Renal cortical epithelial cell (primary cell): ENCODE results near the gene TFEB. TPM values are rescaled to one million over a fixed set of nuclear protein-coding genes. Genes with fewer than 3 reads are reported as not detected.

Experiments used
- DNase-seq: peaks from one replicate; pipeline ENCODE4 v3.0.0-alpha.2; 2011; ENCODE audit warnings: low read depth
- total RNA-seq: library from RNA; depleted of rRNA; stranded (reverse); fragments of >200 nt; gene quantifications from 2 replicates; pipeline ENCODE4 v1.2.3, GENCODE V29; 2014

TFEB gene
- total RNA-seq, 1 donor from 2014 or later: 14.7 TPM

DNA sequence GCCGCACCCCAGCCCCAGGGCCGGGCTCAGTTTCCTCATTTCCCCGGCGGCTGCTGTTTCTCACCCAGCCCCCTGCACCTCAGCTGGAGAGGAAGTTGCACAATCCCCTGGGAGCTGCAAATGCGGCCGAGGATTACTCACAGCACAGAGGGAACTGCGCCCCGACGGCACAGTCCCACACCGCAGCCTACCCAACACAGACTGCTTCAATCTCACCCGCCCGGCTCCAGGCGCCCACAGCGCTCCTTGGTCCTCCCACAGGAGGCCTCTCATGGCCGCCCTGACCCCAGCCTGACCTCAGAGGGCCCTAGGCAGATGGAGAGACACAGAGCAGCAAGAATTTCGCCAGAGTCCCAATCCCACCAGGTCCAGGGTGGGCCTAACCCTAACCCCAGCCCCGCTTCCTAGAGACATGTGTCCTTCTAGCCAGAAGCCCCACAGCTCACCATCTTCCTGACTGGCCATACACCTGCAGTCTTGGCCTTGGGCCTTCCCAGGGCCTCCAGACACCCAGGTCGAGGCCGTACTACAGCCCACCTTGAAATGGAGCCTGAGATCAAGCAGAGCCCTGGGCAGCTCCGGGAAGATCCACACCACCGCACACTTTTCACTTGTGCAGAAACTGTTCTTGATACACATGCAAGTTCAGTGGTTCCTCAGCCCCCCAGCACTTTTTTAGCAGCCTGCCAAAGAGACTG lies 11.7 kb downstream of the TFEB start:
- peak; percentile 74 for DNase-seq

DNA sequence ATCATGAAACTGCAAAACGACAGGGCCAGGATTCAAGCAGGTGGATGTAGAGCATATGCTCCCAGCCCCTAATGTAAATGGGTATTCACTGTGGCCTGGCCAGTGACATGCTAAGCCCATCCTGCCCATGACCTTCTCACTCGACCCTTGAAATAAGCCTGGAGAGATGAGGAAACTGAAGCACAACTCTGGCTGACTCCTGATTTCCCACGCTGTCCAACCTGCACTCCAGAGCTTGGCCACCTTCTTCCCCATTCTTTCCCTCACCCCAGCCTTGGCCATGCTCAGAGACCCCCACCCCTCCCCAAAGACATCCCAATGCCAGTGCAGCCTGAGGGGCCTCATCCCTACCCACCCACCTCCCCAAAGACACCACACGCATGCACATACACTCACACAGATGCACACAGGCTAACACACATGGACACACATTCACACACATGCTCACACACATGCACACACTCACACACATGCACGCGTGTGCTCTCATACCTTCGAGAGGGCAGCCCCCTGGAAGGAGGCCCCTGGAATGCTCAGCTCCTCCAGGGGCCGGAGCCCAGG lies 12.4 kb downstream of the TFEB start:
- DNase-seq: no peak

DNA sequence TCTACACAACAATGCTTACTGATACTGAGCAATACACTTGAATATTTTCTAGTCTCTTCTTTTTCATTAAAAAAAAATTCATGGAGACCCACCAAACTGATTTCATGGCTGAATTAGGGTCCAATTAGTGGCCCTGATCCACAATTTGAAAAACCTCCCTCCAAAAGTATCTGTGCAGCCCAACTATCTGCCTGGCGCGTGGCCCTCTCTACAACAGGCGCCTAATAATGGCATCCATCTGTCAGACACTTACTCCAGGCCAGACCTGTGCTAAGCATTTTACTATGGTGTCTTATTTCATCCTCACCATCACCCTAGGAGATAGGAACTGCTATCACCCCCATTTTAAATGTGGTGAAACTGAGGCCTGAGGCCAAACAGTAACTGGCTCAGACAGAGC lies 14.0 kb downstream of the TFEB start:
- DNase-seq: no peak

DNA sequence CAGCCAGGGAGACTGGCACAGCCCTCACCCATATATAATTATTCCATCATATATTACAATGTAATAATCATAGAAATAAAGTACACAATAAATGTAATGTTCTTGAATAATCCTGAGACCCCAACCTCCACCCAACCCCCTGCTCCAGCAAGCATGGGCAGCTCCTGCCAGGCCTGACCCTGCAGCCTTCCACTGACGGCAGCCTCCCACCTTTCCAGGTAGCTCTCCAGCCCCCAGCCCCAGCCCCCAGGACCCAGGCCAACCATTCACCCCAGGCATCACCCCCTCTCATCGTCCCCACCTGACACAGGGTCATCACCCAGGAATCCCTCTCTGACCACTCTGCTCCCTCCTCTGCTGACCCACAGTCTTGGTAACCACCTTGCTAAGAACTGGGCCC lies 14.6 kb downstream of the TFEB start:
- DNase-seq: no peak

DNA sequence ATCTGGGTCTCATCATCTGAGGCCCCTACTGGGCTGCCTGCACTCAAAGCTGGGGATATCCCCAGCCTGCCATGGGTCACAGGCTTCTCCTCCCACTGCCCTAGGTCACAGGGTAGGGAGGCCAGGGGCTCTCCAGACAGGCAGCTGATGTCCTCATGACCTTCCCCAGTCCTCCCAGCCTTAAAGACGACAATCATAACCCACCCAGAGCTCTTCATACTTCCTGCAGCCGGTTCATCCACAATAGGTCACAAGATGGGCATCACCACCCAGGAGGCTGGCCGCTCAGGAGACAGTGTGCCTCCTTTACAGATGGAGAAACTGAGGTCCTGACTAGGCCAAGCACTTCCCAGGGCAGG lies 15.2 kb downstream of the TFEB start:
- no peak for DNase-seq

DNA sequence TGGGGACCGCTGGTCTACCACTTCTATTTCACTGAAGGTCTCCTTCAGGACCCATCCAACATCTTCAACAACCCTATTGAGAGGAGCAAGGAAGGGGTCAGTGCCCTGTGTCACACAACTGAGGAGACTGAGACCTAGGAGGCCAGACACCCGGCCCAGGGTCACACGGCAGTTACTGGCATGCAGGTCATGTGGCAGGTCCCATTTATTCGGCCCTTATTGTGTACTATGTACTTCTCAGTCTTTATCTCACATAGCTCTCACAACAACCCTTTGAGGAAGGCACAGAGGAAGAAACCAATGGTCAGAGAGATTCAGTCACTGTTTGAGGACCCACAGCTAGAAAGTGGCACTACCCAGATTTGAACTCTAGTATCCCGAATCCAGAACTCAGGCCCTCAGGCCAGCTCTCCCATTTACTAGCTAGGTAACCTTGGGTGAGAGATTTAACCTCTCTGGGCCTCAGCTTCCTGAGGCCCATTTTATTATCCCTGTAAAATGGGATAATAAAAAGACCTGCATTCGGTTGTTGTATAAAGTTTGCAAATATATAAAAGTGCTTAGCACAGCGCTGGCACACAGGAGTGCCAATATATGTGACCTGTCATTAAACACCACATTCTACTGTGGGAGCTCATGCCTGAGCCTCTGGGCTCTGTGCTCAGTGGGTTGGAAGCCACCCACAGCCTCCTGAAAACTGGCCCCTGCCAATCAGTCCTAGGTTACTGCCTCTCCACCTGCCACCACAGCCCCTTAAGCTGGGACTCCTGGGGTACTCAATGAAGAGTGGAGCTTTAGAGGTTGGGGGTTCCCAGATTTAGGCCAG lies 15.8 kb downstream of the TFEB start:
- no peak for DNase-seq

DNA sequence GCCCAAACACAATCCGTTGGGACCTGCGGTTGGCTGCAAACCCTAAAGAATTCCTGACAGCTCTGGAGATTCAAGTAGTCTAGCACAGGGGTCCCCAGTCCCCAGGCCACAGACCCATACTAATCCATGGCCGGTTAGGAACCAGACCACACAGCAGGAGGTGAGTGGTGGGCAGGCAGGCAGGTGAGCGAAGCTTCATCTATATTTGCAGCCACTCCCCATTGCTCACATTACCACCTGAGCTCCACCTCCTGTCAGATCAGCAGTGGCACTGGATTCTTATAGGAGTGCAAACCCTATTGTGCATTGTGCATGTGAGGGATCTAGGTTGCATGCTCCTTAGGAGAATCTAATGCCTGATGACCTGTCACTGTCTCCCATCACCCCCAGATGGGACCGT lies 16.6 kb downstream of the TFEB start:
- no peak for DNase-seq

DNA sequence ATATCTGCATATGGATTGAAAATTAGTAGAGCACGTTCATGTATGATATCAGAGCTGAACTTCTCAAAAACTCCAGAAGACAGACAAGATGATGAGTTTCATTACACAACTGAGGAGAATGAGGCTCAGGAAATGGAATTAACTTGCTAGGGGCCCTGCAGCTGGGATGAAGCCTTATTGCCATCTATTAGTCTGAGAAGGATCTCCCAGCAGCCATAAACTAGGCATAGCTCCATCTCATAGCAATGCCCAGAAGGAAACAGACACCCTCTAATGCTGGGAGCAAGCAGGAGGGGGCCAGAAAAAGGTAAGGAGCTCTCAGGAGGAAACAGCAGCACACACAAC lies 18.0 kb downstream of the TFEB start:
- DNase-seq: no peak

DNA sequence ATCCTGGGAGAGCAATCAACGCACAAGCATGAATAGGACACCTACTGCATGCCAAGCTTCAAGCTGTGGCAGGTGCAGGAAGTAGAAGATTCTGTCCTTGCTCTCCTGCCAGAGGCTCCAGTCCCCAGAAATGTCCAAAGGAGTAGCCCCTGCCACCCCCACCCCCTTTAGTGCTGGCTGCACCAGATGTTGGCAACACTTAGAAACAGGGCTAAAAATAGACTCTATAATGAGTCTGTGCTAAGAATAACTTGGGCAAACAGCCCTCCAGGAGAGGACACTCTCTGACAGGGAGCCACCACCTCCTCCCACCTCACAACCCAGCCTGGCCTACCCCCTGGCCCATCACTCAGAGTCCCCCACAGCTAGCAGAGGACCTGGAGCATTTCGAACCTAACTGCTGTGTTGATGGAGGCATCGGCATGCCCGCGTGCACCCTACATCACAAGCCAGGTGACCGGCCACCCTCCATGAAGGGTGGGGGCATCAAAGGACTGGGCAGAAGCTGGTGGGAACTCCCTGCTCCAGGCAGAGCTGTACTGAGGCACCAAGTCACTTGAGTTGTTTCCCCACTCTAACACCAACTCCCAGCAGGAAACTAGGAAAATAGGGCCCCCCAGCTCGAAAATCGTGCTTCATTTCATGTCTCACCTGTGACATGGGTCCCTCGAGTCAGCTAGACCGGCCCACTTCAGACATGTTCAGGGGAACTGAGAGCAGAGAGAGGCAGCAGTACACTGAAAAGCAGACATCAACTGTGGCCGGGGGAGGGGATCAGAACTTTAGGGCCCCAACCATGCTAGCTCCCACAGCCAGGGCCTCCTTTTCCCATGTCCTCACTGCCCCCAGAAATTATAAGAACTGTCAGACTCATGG lies 18.7 kb downstream of the TFEB start:
- DNase-seq: no peak

DNA sequence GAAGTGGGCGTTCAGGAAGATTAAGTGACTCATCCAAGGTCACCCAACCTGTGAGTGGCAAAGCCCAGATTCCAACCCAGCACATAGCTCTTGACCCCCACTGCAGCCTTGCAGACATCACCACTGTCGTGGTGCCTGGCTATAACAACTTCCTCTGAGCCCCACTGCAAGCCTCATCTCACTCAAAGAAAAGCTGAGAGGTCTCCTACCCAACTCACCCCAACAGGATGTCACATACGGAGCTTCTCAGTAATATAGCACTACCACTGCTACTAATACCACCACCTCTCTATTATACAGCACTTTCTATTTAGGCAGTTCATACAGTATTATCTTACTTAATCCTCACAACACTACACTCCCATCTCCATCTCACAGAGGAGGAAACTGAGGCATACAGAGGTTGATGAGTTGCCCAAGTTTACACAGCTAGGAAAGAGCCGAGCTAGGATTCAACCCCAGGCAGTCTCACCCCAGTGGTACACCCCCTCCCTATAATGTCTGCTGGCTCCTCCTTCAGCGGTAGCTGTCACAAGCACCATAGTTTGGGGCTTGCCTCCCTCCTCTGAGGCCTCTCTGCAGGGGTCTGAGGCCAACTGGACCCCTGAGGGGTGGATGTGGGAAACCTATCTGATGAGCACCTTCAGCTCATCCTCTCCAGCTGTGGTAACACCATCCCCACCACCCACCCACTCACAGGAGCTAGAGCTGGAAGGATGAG lies 19.5 kb downstream of the TFEB start:
- no peak for DNase-seq

DNA sequence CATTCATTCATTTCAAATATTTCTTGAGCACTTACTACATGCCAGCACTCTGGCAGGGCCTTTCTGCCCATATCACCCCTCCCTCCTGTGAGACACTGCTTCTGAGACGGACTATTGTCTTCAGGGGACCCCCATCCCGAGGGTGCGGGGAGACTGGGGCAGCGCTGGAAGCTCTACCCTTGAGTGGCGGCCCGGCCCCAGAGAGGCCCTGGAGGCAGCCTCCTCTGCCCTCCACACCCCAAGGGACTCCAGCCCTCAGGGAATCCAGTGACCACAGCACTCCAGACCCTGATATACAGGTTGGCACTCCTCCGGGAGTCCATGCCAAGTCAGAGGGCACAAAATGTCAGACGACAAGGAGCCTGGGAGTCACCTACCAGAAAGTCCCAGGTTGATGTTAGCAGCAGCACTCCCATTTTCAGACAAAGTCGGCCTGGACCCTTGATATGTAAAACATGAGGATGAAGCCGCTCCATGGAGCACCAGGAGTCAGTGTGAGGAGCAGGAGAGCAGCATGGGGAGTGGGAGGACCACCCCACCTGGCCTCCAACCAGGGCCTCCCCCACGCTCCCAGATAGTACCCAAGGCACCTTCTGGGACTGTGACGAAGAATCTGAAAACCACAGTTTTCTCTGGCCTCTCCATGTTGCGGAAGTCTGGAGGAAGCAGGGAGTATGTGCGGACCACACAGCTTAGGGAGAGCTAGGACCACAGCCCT lies 20.7 kb downstream of the TFEB start:
- DNase-seq: no peak

DNA sequence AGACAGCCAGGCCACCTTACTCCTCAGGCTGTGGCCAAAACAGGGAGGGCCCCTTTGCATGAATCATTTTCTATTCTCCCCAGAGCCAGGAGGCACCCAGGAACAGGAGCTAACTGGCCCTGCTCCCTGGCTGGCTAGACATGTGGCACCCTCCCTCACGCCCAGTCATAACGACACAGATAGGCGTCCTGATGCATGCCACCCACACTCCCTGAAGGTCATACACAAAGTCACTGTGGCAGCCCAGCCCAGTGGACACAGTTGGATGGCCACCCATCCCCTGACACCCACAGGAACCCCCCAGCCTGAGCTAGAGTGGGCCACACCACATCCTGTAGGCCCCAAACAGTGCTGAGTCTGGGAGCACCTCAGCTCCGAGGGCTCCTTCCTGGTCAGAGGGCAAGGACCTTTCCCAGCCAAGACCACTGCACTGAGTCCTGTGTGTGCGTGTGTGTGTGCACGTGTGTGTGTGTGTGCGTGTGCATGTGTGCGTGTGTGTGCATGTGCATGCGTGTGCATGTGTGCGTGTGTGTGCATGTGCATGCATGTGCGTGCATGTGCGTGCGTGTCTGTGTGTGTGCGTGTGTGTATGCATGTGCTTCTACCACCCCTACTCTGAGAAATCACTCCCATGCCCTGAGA lies 21.6 kb downstream of the TFEB start:
- DNase-seq: peak; percentile 67

DNA sequence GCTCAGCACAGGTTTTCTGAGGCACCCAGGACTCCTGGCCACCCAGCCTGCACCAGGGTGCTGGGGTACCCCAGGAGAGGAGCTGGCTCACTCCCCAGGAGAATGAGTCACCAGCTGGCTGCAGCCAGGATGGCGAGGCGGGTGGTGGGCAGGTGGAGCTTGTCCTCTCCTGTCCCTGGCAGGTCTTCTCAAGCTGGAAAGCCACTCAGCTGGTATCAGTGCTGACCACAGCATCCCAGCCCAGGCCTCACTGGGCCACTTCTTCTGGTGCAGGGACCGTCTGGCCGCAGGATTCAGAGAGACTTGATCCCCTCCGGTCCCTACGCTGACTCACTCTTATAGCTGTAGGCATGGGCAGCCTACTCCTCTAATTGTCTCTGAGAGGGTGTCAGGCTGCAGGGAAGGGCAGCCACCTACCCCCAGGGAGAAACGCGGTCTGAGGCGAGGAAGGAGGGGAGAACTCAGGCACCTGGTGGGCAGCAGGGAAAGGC lies 22.2 kb downstream of the TFEB start:
- DNase-seq: peak; percentile 77

DNA sequence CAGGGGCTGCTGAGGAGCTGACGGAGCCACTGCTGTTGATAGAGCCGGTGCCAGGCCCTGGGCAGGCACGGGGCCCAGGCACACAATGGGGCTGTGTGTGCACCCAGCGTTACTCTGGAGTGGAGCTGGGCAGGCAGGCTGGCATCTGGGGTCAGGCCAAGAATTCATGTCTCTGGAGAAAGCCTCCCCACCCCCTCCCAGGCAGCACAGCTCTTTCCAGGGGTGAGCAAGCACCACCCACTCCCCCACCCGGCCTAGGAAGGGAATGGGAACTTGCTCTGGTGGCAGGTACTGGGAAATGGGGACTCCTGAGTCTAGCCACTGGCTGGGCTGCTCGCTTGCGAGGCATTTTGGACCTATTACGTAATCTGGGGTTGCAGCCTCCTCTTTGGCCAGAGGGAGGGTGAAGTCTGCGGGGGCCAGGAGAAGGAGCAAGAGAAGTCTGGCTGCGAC lies 22.7 kb downstream of the TFEB start:
- DNase-seq: peak; percentile 84

DNA sequence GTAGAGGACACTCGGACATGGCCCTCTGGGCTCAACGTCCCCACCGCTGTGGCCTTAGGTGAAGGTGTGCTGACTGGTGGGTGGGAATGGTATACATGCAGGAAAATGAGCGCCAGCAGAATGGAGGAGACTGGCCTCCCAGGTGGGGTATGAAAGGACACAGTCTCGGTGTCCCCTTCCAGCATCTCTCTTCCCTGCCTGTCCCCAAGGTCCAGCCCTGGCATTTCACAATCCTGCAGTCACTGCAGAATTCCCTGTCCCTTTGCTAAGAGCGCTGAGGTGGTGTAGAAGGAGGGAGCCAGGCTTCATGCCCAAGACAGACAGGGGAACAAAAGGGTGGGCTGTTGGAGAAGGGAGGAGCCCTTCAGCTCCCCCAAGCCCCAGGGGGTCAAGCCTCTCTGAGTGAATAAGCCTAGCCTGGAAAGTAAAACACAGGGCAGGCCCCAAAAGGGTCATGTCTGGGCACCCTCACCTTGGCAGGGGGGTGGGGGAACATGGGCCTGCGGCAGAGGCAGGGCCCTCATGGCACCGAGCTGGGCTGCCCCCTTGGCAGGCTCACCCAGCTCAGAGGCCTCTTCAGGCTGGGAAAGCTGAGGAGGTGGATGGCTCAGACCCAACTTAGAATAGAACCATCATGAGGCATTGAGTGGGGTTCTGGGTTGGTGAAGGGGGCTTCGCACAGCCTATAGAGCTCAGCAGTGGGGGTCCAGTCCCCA lies 23.9 kb downstream of the TFEB start:
- DNase-seq: no peak

DNA sequence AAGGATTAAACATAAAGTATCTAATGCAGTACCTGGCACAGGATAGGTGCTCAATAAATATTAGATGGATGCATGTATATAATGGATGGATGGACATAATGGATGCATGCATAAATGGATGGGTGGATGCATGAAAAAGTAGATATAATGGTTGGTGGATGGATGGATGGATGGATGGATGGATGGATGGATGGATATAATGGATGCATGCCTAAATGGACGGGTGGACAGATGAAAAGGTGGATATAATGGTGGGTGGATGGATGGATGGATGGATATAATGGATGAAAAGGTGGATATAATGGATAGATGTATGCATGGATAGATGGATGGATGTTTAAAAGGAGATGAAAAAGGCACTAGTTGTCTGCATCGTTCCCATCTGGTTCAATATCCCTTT lies 26.0 kb downstream of the TFEB start:
- no peak for DNase-seq

DNA sequence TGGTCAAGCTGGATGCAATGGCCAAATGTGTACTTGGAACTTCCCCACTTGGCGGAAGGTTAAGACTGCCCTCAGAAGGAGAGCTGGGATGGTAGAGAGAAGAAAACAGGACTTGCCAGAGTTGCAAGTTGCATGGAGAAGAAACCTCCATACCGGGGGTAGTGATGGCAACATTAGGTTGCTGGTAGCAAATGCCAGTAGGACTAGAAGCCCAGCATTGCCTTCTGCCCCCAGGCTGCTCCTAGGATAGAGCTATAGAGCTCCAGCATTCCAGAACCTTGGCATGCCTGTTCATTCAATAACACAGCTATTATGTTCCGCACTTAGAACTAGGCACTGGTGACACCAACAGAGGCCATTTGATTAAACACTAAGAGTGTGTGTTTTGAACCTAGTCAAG lies 26.6 kb downstream of the TFEB start:
- no peak for DNase-seq

DNA sequence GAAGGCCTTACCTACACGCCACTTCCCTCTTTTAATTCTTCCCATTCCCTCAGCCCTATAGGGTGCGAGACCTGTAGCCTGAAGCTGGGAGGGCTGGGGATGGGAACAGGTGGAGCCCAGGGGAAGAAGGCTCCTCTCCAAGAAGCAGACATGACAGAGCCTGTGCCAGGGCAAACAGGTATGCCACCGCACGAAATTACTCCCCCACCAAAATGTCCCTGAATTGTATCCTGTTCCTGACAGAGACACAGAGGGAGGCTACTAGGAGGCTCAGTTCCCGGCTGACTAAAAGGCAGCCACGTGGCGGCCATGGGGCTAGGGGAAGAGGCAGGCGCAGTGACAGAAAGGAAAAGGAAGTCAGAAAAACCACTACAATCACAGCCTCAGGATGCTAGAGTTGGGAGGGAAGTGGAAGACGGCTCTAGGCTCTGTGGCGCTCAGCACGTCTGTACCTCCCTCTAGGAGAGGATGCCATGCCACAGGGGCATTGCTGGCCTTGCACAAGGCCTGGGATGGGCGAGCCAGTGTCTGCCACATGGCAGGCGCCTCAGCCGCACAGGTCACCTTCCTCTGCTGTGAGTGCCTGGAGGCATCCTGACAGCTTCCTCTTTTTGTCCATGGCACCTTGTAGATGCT lies 27.7 kb downstream of the TFEB start:
- no peak for DNase-seq
